NCI-H1417 (cell line): ENCODE results near the gene ZBTB17.

Experiments used
- DNase-seq, 3 experiments: peaks; one replicate each; lab custom pipeline; 2025; lab: John Stamatoyannopoulos, UW

Gene ZBTB17

DNA sequence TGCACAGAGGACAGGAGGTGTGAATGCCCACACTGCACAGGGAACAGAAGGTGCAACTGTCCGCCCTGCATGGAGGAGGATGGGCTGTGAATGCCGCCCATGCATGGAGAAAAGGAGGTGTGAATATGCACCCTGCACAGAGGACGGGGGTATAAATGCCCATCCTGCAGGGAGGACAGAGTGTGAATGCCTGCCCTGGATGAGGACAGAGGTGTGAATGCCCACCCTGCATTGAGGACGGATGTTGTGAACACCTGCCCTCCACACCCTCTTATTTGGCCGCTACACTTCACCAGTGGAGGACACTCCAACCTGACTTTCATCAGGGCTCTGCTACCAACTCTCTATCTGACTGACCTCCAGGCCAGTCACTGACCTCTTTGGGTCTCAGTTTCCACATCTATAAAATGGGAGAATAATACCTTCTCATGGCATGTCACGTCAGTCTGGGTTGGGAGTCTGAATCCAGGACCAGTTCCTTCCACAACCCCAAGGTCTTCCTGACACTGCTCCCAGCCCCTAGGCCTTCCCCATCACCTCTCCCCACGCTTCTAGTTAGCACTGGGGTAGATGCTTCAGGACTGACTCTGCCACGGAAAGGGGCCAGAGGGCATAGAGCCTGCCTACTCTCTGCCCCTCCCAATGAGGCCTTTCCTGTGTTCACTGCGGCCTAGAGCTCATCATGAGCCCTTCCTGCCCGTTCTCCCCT is 28.4 kb downstream of the ZBTB17 start:
- no peak for DNase-seq

DNA sequence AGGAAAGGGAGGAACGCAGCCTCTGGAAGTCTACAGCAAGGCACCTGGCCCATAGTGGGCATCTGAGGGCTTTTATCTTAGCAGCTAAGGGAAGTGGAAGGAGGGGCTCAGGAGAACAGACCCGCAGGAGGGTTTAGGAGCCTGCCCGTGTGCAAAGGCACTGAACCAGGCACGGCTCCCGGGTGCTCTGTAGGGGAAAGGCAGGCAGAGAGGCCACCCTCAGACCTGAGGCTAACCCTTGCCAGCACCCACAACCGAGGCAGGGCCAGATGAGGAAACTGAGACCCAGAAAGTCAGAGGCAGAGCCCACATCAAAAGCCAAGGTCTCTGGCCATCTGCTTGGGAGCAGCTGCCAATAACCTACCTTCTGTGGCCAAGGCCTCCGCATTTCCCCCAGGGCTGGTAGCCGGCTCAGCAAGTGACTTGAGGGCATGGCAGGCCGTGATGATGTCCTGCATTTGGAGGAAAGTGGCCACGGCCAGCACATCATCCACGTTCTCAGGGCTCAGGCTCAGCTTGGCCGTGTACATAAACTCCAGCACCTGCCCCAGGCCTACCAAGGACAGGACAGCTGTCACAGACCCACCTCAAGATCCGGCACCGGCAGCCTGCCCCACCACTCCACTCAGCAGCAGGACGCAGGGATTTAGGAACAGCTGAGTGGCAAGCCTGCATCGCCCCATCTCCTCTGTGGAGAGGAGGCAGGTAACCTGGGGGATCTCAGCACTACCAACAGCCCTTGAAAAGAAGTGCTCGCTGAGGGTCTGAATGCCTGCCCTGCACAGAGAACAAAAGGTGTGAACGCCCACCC is 29.1 kb downstream of the ZBTB17 start:
- DNase-seq, result no peak

DNA sequence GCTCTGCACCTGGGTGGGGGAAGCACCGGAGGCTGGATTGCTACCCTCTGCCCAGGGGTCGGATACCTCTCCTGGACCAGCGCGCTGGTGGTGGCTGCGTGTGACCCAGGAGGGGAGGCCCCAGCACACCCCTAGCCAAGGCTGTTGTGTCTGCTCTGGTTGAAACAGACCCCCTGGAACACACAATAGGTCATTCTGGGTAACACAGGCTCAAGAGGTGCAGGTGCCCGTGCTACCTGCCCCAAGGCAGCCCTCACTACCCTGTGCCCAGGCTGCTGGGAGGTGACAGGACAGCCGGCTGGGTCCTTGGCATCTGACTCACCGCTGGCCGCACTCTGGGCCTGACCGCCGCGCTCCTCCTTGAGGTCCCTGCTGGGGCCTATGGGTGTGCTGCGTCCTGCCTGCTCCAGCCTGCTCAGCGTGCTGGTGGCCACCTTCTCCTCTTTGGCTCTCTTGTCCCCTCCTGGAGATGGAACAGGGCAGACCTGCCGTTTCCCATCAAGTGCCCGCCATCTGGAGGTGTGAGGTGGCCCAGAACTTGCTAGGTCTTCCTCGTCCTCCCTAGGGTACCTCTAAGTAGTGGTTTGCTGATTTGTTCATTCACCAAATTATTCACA is 30.0 kb downstream of the ZBTB17 start:
- no peak for DNase-seq

DNA sequence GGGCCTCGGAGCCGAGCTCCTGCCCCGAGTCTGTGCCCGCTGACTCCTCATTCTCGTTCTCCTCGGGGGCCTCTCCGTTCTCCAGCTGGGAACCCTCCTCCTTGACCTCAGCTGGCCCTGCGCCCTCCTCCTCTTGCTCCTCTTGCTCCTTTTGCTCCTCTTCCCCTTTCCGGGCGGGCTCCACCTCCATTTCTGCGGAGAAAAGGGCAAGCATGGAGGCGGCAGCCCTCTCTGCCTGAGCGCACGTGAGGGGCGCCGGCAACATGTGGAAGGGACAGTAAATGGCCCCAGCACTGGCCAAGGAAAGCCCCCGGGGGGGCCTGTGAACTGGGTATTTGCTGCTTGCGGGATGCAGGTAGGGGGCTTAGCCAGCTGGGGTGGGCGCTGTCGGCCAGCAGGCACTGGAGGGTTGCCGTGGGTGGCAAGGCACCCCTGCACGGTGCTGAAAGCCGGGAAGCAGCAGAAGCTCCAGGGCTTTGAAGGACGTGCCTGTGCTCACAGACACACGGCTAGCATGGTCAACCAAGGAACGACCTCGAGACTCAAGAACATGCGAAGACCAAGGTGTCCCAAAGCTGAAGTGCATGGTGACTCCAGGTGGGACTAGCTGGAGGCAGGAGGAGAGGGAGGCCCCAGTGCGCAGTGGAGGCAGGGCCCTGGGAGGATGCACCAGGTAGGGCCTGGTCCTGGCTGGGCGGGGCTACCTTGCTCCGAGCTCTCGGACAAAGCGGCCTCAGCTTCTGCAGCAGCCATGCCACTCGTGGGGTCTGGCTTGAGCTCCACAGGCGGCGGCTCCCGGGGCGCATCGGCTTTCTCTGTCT is 30.7 kb downstream of the ZBTB17 start:
- no peak for DNase-seq

DNA sequence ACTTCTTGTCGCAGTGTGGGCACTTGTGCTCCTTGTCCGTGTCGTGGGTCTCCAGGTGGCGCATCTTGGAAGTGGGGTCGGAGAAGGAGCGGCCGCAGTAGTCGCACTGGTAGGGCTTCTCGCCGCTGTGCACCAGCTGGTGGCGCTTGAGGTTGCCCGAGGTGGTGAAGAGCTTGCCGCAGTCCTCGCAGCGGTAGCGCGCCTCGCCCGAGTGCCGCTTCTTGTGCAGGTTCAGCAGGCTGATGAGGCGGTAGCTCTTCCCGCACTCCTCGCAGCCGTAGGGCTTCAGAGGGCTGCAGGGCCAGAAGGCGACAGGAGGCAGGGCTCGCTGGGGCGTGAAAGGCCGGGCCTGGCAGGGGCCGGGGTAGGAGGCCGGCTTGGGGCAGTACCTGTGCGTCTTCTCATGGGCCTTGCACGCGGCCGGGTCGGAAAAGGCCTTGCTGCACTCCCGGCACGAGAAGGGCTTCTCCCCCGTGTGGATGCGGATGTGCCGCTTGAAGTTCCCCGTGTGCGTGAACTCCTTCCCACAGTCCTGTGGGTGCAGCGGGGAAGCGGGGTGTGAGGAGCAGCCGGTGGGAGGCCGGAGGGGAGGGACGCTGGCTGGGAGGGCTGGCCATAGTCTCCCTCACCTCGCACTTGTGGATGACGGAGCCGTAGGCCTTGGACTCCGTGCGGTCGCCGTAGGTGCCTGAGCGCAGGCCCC is 31.4 kb downstream of the ZBTB17 start:
- DNase-seq, result no peak

DNA sequence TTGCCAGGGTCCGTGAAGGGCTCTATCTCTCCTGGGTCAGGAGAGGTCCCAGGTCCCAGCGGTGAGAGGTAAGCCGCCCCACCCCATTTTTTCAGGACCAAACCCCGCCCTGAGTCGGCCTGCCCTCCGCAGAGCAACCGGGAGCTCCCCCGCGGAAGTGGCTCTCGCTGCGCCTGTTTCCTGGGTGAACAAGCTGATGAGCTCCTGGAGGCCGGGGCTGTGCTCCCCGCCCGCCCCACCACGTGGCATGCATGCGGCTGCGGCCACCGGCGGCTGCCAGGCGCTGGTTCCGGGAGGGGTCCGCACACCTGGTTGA is 32.0 kb downstream of the ZBTB17 start:
- DNase-seq, result no peak

DNA sequence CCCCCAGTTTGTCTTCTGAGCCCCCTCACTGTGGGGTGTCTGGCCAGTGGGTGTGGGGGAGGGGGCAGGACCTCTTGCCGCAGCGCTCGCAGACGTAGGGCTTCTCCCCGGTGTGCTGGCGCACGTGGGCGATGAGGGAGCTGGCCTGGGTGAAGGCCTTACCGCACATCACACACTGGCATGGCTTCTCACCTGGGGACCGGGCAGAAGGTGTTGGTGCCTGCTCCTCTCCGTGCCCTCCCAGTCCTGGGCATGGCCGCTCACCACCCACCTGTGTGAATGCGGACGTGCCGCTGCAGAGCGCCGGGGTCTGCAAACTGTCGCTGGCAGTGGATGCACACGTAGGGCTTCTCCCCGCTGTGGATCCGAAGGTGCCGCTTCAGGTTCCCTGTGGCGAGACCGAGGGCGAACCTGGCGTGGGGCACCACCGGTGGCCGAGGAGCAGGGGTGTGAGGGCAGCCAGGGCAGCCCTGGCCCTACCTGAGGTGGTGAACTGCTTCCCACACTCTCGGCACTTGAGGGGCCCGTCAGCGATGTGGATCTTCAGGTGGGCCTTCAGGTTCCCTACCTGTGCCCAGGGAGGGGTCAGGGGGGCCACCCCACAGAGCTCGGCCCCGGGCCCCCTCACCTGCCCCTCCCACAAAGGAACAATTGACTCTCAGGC is 32.4 kb downstream of the ZBTB17 start:
- DNase-seq, result no peak

DNA sequence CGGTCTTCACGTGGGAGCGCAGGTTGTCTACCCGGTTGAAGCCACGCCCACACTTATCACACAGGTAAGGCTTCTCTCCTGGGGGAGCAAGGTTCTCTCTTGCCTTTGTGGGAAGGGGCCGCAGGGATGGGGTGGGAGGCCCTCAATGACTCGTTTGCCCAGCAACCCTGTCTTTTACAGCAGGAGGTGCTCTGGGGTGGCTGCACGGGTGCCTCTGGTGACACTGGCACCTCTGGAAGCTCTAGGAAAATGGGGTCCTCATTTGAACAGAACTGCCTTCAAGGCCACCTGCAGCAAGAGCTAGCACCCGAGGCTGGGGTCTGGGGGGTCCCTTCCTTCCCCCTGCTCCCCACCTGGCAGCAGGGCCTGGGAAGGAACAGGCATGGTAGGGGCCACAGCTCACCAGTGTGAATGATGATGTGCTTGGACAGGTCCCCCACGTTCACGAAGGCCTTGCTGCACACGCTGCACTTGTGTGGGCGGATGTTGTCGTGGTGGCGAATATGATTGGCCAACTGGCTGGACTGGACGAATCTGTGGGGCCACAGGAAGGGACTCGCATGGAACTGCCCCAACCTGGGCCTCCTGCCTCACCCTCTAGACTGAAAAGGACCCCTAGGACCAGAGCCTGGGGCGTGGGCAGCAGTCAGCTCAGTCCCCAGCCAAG is 33.1 kb downstream of the ZBTB17 start:
- DNase-seq, result no peak

DNA sequence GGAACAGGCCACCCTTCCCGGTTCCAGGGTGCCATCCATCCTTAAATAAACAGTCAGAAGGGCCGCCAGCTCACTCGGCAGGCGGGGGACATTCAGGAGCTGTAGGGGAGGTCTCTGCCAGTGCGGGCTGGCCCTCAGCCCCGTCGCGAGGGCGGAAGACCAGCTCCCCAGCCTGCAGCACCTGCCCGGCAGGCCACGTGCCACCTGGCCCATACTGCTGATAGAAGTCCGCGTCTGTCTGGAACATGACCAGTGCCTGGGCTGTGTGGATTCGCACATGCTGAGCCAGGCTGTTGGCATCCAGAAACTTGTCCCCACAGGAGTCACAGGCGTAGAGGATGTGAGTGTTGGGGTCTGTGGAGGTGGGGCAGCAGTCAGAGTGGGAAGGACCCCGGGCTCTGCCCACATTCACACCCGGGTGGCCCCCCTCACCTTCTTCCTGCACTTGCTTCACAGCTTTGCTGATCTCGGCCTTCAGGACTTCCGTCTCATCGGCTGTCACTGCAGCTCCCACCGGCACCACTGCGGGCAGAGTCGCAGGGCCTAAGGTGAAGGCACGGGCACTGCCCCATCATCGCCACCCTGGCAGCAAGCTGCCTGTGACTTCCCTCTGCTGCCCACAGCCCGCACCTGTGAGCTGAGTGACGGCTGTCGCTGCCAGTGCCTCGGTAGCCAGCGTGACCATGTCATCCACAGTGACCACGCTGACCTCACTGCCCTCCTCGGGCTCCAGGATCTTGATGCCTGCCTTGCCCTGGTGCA is 33.8 kb downstream of the ZBTB17 start:
- no peak for DNase-seq

DNA sequence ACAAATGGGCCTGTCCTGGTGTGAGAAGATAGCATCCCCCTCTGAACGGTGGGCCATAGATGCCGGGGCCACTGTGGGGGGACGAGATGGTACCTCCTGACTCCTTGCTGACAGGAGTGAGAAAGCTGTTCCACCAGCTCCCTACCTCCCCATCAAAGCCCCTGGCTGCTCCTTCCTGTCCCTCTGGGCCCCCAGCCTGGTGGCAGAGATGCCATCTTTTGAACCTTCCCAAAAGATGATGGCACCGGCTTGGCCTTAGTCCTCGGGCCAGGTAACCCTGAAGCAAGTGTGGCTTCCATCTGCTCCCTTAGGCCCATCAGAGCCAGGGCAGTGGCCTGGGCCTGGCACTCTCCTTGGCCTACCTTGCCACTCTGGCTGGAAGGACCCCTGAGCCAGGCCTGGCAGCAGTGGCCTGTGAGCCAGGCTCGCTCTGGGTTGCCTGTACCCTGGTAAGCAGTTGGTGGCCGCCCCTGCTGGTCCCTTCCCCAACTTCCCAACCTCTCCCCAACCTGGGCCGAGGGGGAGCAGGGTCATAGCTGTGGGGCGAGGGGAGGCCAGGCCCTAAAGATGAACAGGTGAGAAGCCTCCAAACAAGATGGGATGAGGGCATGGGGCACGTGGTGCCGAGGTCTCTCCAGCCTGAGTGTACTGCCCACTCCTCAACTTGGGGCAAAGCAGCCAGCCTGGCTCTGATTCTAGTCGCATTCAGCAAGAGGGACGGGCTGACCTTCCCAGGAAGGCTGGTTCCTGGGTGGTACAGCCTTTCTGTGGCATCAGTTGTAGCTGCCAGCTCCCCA is 34.7 kb downstream of the ZBTB17 start:
- no peak for DNase-seq

DNA sequence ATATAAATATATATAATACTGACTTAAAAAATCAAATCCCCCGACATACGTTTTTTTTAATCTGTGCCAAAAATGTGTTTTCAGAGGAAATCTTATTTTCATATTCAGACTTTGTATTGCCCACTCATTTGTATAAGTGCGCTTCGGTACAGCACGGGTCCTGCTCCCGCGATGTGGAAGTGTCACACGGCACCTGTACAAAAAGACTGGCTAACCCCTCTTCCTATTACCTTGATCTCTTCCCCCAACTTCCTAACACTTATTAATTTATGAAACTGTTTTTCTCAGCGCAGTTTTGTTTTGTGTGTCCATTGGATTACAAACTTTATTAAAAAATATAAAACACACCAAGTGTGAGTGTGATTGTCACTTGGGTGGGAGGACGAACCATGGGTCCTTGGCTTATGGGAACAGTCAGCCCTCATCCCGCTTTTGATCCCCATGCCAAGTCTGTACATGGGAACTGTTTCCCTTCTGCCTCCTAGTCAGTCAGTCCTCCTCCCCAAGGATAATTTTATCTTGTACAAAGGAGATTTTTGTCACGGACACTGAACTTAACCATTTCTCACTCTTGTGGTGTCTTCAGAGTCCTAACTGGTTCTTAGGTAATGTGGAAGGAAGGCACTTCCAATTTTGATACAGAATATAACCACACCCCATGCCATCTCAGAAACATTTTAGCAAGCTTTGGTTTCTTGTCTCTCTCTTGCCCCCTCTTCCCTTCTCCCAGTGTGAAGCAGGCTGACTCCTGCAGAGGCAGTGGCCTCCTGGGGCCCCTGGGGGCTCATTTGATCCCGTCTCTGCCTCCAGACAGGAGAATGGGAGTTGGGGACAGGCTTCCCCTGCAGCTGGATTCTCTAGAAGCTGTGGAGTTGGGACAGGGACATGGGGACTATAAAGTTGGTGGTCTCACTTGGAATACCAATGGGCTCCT is 35.5 kb downstream of the ZBTB17 start:
- DNase-seq, result no peak

DNA sequence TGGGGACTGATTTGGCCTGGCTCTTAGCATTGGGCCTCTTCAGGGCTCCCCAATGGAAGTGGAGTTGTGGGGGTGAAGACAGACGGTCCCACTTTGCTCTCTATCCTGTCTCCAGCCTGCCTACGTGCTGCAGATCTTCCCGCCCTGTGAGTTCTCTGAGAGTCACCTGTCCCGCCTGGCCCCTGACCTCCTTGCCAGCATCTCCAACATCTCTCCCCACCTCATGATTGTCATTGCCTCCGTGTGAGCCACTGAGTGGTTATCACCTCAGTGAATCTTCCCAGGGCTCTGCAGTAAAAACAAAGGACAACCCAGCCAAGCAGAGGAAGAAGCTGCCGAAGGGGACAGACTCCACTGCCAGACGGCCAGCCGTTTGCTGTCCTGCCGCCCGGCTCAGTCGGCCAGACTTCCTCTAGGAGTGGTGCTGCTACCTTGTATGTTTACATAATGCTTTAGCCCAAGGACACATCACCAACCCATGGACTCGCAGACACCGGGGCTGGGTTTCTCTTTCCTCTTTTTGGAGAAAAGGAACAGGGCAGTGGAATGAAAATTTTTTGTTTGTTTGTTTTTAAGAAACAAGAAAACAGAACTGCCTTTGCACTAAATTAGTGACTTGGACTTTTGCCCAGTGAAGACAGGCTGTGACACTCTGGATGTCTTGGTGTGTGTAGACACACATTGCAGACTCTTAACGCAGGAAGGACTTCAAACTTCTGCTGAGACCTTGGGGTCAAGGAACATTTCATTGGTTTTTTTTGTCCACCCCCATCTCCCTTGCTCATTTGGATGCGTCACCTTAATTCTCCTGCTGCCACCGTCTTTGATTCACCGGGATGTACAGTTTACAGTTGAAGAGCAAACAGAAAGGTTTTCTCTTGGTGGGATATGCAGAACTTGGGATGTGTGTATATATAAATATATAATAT is 36.5 kb downstream of the ZBTB17 start:
- DNase-seq, result no peak

DNA sequence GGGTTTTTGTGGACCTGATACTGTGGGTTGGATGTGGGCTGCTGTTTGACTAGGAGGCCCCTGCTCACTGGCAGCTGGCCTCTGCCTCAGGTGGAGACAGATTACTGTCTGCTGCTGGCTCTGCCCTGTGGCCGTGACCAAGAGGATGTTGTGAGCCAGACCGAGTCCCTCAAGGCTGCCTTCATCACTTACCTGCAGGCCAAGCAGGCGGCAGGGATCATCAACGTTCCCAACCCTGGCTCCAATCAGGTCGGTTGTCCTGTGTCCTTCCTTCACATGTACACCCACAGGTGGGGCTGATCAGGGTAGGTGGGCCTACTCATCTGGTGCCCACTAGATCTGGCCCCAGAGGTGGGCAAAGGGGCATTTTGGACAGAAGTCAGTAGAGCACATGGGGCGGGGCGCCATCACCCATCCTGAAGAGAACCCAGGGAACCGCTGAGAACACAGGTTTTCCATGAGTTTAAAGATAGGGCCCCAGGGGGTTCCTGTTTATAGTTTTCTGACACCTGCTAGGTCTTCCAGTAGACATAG is 37.2 kb downstream of the ZBTB17 start:
- DNase-seq, result peak in 1 of 3 experiments; percentile 5

DNA sequence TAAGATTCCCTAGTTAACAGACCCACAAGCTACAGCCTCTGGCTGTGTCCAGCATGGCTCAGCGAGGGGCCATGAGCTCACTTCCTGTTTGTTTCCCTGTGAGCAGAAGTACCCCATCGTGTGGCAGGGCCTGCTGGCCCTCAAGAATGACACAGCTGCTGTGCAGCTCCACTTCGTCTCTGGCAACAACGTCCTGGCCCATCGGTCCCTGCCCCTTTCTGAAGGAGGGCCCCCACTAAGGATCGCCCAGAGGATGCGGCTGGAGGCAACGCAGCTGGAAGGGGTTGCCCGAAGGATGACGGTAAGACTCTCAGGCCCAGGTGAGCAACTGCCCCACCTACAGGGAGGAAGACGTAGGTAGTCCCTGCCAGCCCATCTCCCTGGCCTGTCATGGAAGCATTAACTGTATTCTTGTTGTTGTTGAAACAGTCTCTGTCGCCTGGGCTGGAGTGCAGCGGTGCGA is 38.2 kb downstream of the ZBTB17 start:
- peak in 1 of 3 experiments; percentile 53 for DNase-seq

DNA sequence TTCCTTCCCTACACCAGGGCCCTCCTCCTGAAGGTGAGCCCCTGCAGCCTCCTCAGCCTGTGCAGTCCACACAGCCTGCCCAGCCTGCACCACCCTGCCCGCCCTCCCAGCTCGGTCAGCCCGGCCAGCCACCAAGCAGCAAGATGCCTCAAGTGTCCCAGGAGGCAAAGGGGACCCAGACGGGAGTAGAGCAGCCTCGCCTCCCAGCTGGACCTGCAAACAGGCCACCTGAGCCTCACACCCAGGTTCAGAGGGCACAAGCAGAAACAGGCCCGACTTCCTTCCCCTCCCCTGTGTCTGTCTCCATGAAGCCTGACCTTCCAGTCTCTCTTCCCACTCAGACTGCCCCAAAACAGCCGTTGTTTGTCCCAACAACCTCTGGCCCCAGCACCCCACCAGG is 38.8 kb downstream of the ZBTB17 start:
- no peak for DNase-seq

DNA sequence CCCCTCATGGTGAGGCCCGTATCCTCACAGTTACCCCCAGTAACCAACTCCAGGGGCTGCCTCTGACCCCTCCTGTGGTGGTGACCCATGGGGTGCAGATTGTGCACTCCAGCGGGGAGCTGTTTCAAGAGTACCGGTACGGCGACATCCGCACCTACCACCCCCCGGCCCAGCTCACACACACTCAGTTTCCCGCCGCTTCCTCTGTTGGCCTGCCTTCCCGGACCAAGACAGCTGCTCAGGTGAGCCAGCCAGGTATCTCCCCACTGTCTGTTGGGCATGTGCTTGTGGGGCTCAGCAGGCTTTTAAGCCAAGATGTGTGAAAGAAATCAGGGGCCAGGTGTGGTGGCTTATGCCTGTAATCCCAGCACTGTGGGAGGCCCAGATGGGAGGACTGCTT is 39.9 kb downstream of the ZBTB17 start:
- no peak for DNase-seq
